Brain pericyte (primary cell): ENCODE results near the gene FAM229B.

ENCODE experiments used
- DNase-seq: peaks from one replicate; pipeline ENCODE4 v3.0.0-alpha.2; 2012; ENCODE audit warnings: low read depth, low spot score

The FAM229B gene

DNA sequence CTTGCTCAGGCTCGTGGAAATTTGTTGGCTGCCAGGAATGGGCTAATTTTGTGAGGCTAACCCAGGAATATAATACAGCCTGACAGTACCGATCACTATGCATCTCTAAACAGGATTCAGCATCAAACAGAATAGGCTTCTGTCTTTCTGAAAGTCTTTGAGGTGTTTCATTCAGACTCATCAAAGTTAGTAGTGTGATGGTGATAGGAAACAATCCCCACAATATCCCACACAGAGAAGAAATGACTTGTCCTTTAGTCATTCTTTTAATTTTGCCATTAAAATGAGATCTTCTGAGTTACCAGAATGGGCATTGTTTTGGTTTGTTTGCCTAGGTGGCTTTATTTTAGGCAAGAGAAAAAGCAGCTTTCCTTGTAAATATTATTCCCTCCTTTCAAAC is 54.3 kb downstream of the FAM229B start:
- no peak for DNase-seq

DNA sequence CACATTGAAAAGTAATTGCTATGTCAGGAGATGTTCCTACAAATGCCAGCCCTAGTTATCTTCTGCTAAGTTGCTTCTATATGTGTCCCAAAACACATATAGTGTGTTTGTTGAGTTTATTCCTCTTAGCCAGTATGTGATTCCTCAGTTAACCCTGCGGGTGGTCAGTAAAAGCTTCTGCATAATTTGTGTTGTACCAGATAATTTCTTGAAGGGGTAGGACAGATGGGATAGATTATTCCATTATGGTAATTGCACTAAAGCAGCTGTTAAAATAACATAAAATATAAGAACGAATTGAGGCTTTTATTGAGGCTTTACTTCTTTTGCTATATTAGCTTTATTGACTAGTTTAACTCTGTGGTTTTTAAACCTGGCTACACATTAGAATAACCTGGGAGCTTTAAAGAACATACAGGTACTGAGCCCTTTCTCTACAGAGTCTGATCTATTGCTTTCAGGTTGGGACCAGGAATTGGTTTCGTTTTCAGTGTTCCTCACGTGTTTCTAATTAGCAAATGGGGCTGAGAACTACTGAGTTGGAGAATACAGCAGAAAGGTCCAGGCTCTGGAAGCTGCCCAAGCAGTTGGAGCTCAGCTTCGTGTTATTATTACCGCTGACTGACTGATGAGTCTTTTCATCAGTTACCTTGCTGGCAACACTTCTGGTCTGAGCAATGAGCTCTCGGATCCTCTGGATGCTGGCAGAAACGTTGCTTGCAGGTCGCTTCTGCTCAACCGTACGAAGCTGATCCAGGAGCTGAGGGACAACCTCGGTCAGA is 56.9 kb downstream of the FAM229B start:
- no peak for DNase-seq

DNA sequence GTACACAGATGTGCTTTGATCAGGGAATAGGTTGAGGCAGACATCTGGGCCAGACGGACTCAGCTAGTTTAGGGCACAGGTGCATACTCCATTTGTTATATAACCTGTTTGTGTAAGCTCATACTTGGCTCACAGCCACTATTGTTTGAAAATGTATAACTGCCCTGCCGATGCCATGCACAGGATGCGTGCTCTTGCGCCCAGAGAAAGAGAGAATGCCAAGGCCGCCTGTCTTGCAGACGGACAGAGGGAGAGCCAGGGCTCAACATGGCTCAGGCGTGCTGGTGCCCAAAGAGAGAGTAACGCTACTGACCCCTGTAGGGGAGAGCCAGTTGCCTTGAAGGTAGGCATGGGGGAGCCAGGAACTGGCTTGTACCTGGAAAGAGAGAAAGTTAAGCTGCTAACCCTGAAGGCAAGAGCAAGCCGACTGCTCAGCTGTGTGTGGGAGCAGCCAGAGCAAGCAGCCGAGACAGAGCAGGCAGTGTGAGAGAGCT is 57.7 kb downstream of the FAM229B start:
- DNase-seq: no peak

DNA sequence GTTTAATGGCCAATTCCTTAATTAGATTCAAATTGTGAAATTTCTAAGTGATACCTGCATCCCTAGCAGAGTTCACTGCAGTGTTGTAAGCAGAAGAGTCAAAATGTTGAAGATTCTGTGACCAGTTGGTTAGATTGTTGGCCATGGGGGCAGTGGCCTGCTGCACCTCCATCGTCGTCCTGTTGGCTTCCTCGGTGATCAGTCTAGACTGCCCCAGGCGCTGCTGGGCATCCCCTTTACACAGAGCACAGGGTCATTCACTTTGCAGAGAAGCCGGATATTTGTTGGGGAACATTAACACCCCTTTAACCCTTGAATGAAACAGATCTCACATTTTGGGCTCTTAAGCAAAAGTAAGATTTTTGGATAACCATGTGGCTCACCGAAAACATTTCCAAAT is 60.7 kb downstream of the FAM229B start:
- no peak for DNase-seq

DNA sequence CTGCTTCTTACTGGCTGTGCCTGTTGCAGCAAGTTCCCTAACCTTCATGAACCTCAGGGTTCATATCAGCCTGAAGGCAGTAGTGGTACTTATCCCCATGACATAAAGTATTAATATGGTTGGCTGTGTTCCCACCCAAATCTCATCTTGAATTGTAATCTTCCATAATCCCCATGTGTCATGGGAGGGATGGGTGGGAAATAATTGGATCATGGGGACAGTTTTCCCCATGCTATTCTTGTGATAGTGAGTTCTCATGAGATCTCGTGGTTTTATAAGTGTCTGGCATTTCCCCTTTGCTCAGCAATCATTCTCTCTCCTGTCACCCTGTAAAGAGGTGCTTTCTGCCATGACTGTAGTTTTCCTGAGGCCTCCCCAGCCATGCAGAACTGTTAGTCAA is 61.8 kb downstream of the FAM229B start:
- no peak for DNase-seq

DNA sequence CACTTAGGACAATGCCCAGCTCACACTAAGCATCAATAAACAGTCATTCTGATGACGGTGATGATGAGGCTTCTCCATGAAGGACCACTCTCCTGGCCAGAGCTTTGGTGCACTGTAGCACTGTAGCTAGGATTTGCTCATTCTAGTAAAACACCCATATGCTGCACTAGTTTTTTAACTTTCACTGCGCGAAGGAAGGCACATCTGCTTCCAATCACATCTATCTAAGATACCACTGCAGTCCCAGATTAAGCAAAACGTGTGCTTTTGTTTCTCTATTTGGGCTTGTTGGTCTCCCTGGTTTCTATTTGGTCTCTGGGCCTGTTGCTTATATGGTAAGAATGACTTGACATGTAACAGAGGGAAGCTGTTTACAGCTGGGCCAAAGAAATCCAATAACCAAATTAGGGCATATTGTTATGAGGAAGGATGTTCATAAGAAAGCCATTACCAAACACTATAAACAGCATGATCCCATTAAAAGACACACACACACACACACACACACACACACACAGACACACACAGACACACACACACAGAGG is 62.4 kb downstream of the FAM229B start:
- no peak for DNase-seq

DNA sequence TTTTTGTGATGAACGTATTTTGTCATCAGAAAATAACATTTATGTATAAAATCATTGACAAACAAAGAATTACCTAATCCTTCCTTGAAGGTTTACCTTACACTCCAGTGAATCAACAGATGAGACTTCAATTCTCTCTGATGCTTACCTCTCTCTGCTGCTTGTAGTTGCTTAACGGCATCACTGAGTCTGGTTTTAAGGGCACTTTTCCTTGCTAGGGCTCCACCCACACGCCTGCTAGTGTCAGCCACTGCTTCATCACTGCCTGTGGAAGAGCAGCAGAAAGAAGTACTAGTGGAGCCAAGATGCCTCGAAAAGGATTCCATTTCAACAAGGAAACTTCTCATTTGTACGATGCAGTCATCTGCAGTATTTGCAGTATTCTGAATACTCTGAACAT is 63.0 kb downstream of the FAM229B start:
- DNase-seq: no peak
